Fibroblast of peridontal ligament (primary cell): ENCODE results near the gene TRIM16.
A peak's percentile ranks its signal among the peaks of the same experiment; 100 is the strongest.
"Not testable (repeated sequence)": the region's sequence is repeated elsewhere in the genome, so short reads cannot be mapped to it uniquely, and the experiment has no call there.

ENCODE experiments used
- DNase-seq: peaks from one replicate; pipeline ENCODE4 v3.0.0-alpha.2; 2010; ENCODE audit errors: extremely low read depth

The TRIM16 gene

DNA sequence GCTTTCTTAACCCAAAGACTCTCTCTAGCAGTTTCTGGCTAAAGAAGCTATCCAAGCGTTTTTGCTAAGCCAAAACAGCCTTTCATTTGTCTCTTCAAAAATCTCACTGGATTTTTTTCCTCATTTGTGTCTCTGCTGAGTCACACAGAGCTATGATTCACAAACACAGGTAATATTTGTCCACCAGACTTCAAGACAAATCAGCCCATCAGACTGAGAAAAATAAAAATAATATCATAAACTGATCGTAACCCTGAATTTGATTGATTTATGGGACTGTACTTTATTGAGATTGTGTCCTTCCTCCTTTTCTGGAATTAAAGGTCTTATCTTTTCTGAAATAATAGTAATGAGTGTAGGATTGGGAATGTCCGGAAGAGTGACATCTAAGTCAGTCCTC is 25.8 kb downstream of the TRIM16 start:
- no peak for DNase-seq

GRCh38 chr17:15657868-15658267 is 26.2 kb downstream of the TRIM16 start:
- no peak for DNase-seq

- DNase-seq: no peak
Measured at GRCh38 chr17:15654886-15655561, 29.1 kb downstream of the TRIM16 start.

GRCh38 chr17:15654401-15654800 is 29.7 kb downstream of the TRIM16 start:
- DNase-seq: not testable (repeated sequence)

GRCh38 chr17:15652960-15653359 is 31.2 kb downstream of the TRIM16 start:
- DNase-seq: no peak

- peak; percentile 97 for DNase-seq
Measured at GRCh38 chr17:15651583-15652110, 32.5 kb downstream of the TRIM16 start.

GRCh38 chr17:15650741-15651582 is 33.1 kb downstream of the TRIM16 start:
- no peak for DNase-seq

- peak; percentile 55 for DNase-seq
Measured at GRCh38 chr17:15649861-15650421, 34.2 kb downstream of the TRIM16 start.

DNA sequence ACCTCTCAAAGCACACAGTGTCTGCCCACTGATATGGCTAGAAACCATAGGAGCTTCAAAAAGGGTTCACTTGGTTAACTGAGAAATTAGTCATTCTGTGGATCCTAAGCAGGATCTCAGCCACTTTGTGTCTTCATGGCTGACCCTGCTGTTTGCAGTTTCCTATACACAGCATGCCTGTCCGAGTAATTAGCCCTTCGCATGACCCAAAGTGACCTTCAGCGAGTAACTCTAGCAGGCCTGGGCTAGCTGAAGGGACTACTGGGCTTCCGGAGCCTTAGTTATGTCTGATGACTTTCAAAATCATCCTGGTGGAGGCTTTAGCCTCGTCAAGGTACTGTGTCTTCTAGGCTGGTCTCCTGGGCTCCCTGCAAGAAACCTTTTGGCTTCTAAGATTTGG is 35.7 kb downstream of the TRIM16 start:
- DNase-seq: no peak

DNA sequence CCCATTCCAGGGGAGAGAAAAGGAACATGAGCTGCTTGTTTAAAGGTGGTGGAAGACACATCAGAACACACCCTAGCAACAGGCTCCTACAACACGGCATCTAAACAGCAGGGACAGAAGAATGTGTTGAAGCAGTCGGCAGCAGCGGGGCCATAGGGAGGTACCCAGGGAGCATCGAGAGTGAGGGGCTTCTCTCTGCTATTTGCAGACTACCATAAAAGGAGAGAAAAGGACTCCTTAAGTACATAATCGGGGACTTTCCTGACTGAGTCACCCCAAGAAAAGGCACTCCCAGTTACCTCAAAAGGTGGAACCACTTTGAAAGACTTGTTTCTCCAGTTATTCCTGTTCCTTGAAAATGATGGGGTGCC is 38.2 kb downstream of the TRIM16 start:
- not testable (repeated sequence) for DNase-seq

GRCh38 chr17:15645099-15645941 is 38.8 kb downstream of the TRIM16 start:
- DNase-seq: peak; percentile 23

GRCh38 chr17:15642505-15643251 is 41.4 kb downstream of the TRIM16 start:
- not testable (repeated sequence) for DNase-seq

DNA sequence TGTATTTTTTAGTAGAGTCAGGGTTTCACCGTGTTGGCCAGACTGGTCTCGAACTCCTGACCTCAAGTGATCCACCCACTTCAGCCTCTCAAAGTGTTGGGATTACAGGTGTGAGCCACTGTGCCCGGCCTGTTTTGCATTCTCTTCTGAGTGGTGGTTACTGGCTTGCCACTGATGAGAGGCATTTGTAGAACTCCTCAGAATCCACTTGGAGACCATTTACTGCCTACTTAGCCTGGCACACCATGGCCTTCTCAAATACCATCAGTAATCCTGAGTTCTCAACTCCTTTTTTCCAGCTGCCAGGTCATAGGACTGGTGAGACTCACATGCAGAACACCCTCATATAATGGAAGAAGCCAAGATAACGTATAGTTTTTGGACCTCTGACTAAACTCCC is 42.1 kb downstream of the TRIM16 start:
- DNase-seq: not testable (repeated sequence)

- DNase-seq: not testable (repeated sequence)
Measured at GRCh38 chr17:15630930-15631453, 53.1 kb downstream of the TRIM16 start.

GRCh38 chr17:15629991-15630390 is 54.1 kb downstream of the TRIM16 start:
- not testable (repeated sequence) for DNase-seq

DNA sequence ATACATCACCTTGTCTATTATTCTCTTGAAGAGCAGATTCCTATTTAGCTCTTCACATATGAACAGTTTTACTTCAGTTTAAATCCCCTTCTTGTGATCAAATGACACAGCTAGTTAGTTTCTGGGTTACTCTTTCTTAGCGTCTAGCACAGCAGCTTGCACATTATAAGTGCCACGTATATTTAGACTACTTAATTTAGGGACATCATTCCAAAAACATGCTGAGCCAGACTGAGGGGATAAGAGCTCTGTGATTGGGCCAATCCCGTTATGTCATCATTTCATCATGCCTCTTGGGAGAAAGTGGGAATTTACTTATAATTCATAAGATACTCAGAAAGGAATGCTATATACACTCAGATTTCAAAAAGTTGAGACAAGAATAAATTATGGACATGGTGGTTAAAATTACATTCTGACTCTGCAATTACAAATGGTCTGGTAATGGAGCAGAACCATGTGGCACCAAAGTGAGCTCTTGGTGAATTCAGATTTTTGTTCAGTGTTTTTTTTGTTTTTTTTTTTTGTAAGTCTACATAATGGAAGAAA is 60.4 kb downstream of the TRIM16 start:
- peak; percentile 75 for DNase-seq

- not testable (repeated sequence) for DNase-seq
Measured at GRCh38 chr17:15623255-15623654, 60.9 kb downstream of the TRIM16 start.

GRCh38 chr17:15622124-15622523 is 62.0 kb downstream of the TRIM16 start:
- not testable (repeated sequence) for DNase-seq

DNA sequence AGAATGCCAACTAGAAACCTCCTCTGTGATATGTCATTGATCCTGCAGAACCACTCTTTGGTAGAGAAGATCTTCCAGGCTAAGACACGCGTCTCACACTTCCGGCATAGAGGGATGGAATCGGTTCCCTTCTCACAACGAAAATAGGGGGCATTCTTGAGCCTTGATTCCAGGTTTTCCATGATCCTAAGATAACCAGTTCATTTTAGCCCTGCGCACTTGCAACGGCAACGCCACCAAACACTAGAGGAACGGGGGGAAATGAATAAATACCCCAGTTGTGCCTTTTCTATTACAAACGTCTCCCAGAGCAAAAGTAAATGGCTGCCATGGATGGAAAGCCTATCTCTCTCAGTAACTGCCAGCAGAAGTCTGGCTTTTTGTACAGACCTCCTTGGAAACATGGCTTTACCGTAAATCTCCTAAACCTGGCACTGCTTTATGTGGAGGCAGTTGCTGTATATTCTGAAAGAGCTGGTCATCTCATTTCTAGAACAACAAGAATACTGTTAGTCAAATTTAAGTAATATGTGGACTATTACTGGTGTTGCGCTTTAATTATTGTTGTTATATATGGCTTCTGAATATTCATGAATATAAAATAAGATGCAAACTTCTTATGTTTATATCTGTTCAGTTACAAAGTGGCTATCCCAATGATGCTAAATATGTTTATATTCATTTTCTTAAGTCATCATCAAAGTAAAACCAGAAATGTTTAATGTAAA is 64.6 kb downstream of the TRIM16 start, which contains the start of gene FBXW10B:
Gene FBXW10B, minus strand, starts transcription at position 374 of the 728 bp plus-strand sequence. Its CDS starts 192 bp downstream, at position 182.
- peak; percentile 17 for DNase-seq
